ENCODE results near the gene ARHGAP10. TPM values are rescaled to one million over a fixed set of nuclear protein-coding genes. Genes with fewer than 3 reads are reported as not detected.

ARHGAP10 gene
- total RNA-seq, 1 experiment from 2014 or later, result 11.7 TPM

GRCh38 chr4:147958057-147958456 is 226.2 kb downstream of the ARHGAP10 start:
- H3K27me3 ChIP-seq (ENCODE audit: control insufficient read depth, insufficient read depth, low read length), result no peaks in the 10 kb centered on the region
- ATAC-seq, result no peak
- POLR2A ChIA-PET, result no interaction called here
- intact Hi-C loops (cut with micrococcal nuclease; ENCODE audit: unreplicated experiment) (no loop called here), in situ Hi-C loops (cut with HindIII; ENCODE audit: low pct_unique_long_range_greater_than_20kb, low sequenced_read_pairs) (no loop called here)
- no peak overlapping the region for H3K27ac ChIP-seq (ENCODE audit: low read length)
- no peaks in the 10 kb centered on the region; the same call in 1 of the 2 replicates for H3K36me3 ChIP-seq (ENCODE audit: control insufficient read depth, insufficient read depth, low read length)
- BruUV-seq (replicated peaks), result no TSS peak
- no peak for DNase-seq (ENCODE audit: low read depth, low spot score)
- H3K4me1 ChIP-seq (ENCODE audit: control insufficient read depth, insufficient read depth, low read length), result no peaks in the 10 kb centered on the region
- TF ChIP-seq CTCF (IDR thresholded peaks at IDR 0.05), result no peak
- no peak for TF ChIP-seq TCF7L2 (IDR thresholded peaks at IDR 0.05; ENCODE audit: low read depth, low read length)
- no peak for TF ChIP-seq POLR2AphosphoS5 (IDR thresholded peaks at IDR 0.05; ENCODE audit: low read depth, low read length)
- no peak for TF ChIP-seq SIN3A (IDR thresholded peaks at IDR 0.05; ENCODE audit: borderline replicate concordance, insufficient read depth, low read depth, low read length)
- TF ChIP-seq REST (IDR thresholded peaks at IDR 0.05; ENCODE audit: insufficient read depth in 1 of 2, low read depth in 2 of 2, low read length in 1 of 2), result no peak
- no peaks in the 10 kb centered on the region for H3K9me3 ChIP-seq (ENCODE audit: control insufficient read depth, insufficient read depth, low read depth, low read length)
- CTCF ChIA-PET, result no interaction called here
- H3K4me3 ChIP-seq (ENCODE audit: low read depth in 2 of 2, low read length in 2 of 2), result no peak overlapping the region

GRCh38 chr4:147958489-147959065 is 226.7 kb downstream of the ARHGAP10 start:
- no peak for DNase-seq (ENCODE audit: low read depth, low spot score)

More at GRCh38 chr4:147958489-147959065, 226.7 kb downstream of the ARHGAP10 start:
- intact Hi-C loops (cut with micrococcal nuclease; ENCODE audit: unreplicated experiment), result no loop called here
- Histone ChIP-seq H3K9me3 (ENCODE audit: control insufficient read depth, insufficient read depth, low read depth, low read length) (no peaks in the 10 kb centered on the region), H3K4me1 (ENCODE audit: control insufficient read depth, insufficient read depth, low read length) (no peaks in the 10 kb centered on the region), H3K27ac (ENCODE audit: low read length) (no peak overlapping the region), H3K27me3 (ENCODE audit: control insufficient read depth, insufficient read depth, low read length) (no peaks in the 10 kb centered on the region), H3K4me3 (ENCODE audit: low read depth in 2 of 2, low read length in 2 of 2) (no peak overlapping the region), H3K36me3 (ENCODE audit: control insufficient read depth, insufficient read depth, low read length) (no peaks in the 10 kb centered on the region)
- ChIA-PET CTCF (no interaction called here), POLR2A (no interaction called here)
- TF ChIP-seq REST (IDR thresholded peaks at IDR 0.05; ENCODE audit: insufficient read depth in 1 of 2, low read depth in 2 of 2, low read length in 1 of 2) (no peak), SIN3A (IDR thresholded peaks at IDR 0.05; ENCODE audit: borderline replicate concordance, insufficient read depth, low read depth, low read length) (no peak), TCF7L2 (IDR thresholded peaks at IDR 0.05; ENCODE audit: low read depth, low read length) (no peak), POLR2AphosphoS5 (IDR thresholded peaks at IDR 0.05; ENCODE audit: low read depth, low read length) (no peak)
- in situ Hi-C loops (cut with HindIII; ENCODE audit: low pct_unique_long_range_greater_than_20kb, low sequenced_read_pairs), result no loop called here
- no peak for ATAC-seq
- BruUV-seq (replicated peaks), result no TSS peak

Measured in Panc1 (cell line).